ENCODE data around the gene HCAR3. TPM values are rescaled to one million over a fixed set of nuclear protein-coding genes. Genes with fewer than 3 reads are reported as not detected.
"Not testable (repeated sequence)": the region's sequence is repeated elsewhere in the genome, so short reads cannot be mapped to it uniquely, and the experiment has no call there.

HCAR3 gene
- total and polyA plus RNA-seq, 7 donors = 0.14 to 0.69 (median 0.64) TPM; not detected in 3

- no peak for DNase-seq
- no peaks in the 10 kb centered on the region for H3K9me3 ChIP-seq
- no peak overlapping the region for H3K27ac ChIP-seq
- WGBS, 2 donors = 81 to 84% methylated on average over 5 of the region's 5 CpGs
- H3K27me3 ChIP-seq = no peaks in the 10 kb centered on the region
- no peaks in the 10 kb centered on the region for H3K4me1 ChIP-seq
- no peaks in the 10 kb centered on the region for H3K36me3 ChIP-seq
- no peak overlapping the region for H3K4me3 ChIP-seq
- intact Hi-C loops (cut with DNase I) = no loop called here
- TF ChIP-seq POLR2A (IDR thresholded peaks at IDR 0.05) (no peak), POLR2AphosphoS5 (IDR thresholded peaks at IDR 0.05) (no peak), CTCF (IDR thresholded peaks at IDR 0.05) (no peak), EP300 (IDR thresholded peaks at IDR 0.05) (no peak)
Measured at GRCh38 chr12:122684297-122684813, 32.3 kb downstream of the HCAR3 start.

GRCh38 chr12:122681814-122682213, 34.8 kb downstream of the HCAR3 start:
- WGBS, 2 donors = 78 to 92% methylated on average over 4 of the region's 4 CpGs
- intact Hi-C loops (cut with DNase I) = no loop called here
- no peak for DNase-seq
- Histone ChIP-seq H3K4me3 (no peak overlapping the region), H3K27me3 (no peaks in the 10 kb centered on the region), H3K4me1 (no peaks in the 10 kb centered on the region), H3K27ac (no peak overlapping the region), H3K36me3 (no peaks in the 10 kb centered on the region), H3K9me3 (no peaks in the 10 kb centered on the region)
- TF ChIP-seq EP300 (IDR thresholded peaks at IDR 0.05) (no peak), CTCF (IDR thresholded peaks at IDR 0.05) (no peak), POLR2A (IDR thresholded peaks at IDR 0.05) (no peak), POLR2AphosphoS5 (IDR thresholded peaks at IDR 0.05) (no peak)

- H3K36me3 ChIP-seq; H3K4me3 ChIP-seq; intact Hi-C loops (cut with DNase I); DNase-seq; H3K4me1 ChIP-seq; H3K27ac ChIP-seq; H3K27me3 ChIP-seq; H3K9me3 ChIP-seq: not testable (repeated sequence)
- 86 to 88% methylated on average over 6 of the region's 6 CpGs for WGBS, 2 donors
Measured at GRCh38 chr12:122680989-122681388, 35.6 kb downstream of the HCAR3 start.

GRCh38 chr12:122676781-122677180, 39.8 kb downstream of the HCAR3 start:
- H3K4me3 ChIP-seq; H3K4me1 ChIP-seq; intact Hi-C loops (cut with DNase I); H3K27me3 ChIP-seq; DNase-seq; H3K27ac ChIP-seq; H3K36me3 ChIP-seq; H3K9me3 ChIP-seq: not testable (repeated sequence)
- 92 to 96% methylated on average over 32 of the region's 32 CpGs for WGBS, 2 donors

GRCh38 chr12:122676015-122676414, 40.6 kb downstream of the HCAR3 start:
- intact Hi-C loops (cut with DNase I); H3K4me1 ChIP-seq; H3K4me3 ChIP-seq; H3K27ac ChIP-seq; H3K9me3 ChIP-seq; DNase-seq; H3K36me3 ChIP-seq; H3K27me3 ChIP-seq: not testable (repeated sequence)
- 83 to 86% methylated on average over 8 of the region's 8 CpGs for WGBS, 2 donors

GRCh38 chr12:122672515-122672914, 44.1 kb downstream of the HCAR3 start:
- no peaks in the 10 kb centered on the region for H3K27me3 ChIP-seq
- no peak overlapping the region for H3K4me3 ChIP-seq
- no peaks in the 10 kb centered on the region for H3K9me3 ChIP-seq
- H3K27ac ChIP-seq = no peak overlapping the region
- H3K36me3 ChIP-seq = no peaks in the 10 kb centered on the region
- WGBS, 2 donors = 79% methylated on average over 2 of the region's 2 CpGs
- no peak for DNase-seq
- TF ChIP-seq EP300 (IDR thresholded peaks at IDR 0.05) = no peak
- TF ChIP-seq POLR2AphosphoS5 (IDR thresholded peaks at IDR 0.05) = no peak
- TF ChIP-seq CTCF (IDR thresholded peaks at IDR 0.05) = no peak
- no peak for TF ChIP-seq POLR2A (IDR thresholded peaks at IDR 0.05)
- intact Hi-C loops (cut with DNase I) = no loop called here
- no peaks in the 10 kb centered on the region for H3K4me1 ChIP-seq

All from sigmoid colon (tissue), 7 donors.